Breast epithelium (tissue), 4 donors: ENCODE results near the gene FER. TPM values are rescaled to one million over a fixed set of nuclear protein-coding genes. Genes with fewer than 3 reads are reported as not detected.
"Not testable (repeated sequence)": the region's sequence is repeated elsewhere in the genome, so short reads cannot be mapped to it uniquely, and the experiment has no call there.

ENCODE experiments used
- DNase-seq, 2 donors: peaks; one replicate each; pipeline ENCODE4 v3.0.0-alpha.2; 2019; ENCODE audit warnings: low spot score in 2 of 2
- H3K27ac ChIP-seq, 2 donors: fragments of 200-600 bp; sonication (generic) in 1 of 2; one replicate each; pipeline ENCODE4 v1.5.1; 2016 to 2019; ENCODE audit warnings: mild to moderate bottlenecking in 1 of 2
- H3K27me3 ChIP-seq, 2 donors: fragments of 200-600 bp; sonication (generic) in 1 of 2; one replicate each; pipeline versions ENCODE4 v1.5.1 to v1.6.0; 2017 to 2019; ENCODE audit warnings: control low read depth in 1 of 2, mild to moderate bottlenecking in 1 of 2
- H3K36me3 ChIP-seq: fragments of 200-600 bp; one replicate; pipeline ENCODE4 v1.5.1; 2019
- H3K4me1 ChIP-seq, 2 donors: fragments of 200-600 bp; sonication (generic); one replicate each; pipeline ENCODE4 v1.5.1; 2016 to 2019; ENCODE audit warnings: control low read depth in 1 of 2
- H3K4me3 ChIP-seq, 3 donors: fragments of 200-600 bp; sonication (generic); 1 replicate in 2 of 3; 2 replicates in 1 of 3; pipeline ENCODE4 v1.5.1; 2016 to 2019; ENCODE audit warnings: mild to moderate bottlenecking in 3 of 3, moderate library complexity in 2 of 3
- H3K9me3 ChIP-seq, 2 donors: fragments of 200-600 bp; sonication (generic) in 1 of 2; one replicate each; pipeline ENCODE4 v1.5.1; 2016 to 2019; ENCODE audit warnings: control low read depth in 1 of 2
- CTCF ChIP-seq, 3 donors: fragments of 450-650 bp; IDR thresholded peaks; one replicate each; pipeline ENCODE4 v1.5.1; 2016 to 2017; ENCODE audit warnings: antibody characterized with exemption in 3 of 3, mild to moderate bottlenecking in 3 of 3, moderate library complexity in 3 of 3
- POLR2A ChIP-seq: fragments of 450-650 bp; IDR thresholded peaks from one replicate; pipeline ENCODE4 v1.6.1; 2016; ENCODE audit warnings: antibody characterized with exemption, mild to moderate bottlenecking, moderate library complexity
- POLR2AphosphoS5 ChIP-seq, 3 donors: sonication (generic); formaldehyde crosslinking; IDR thresholded peaks; one replicate each; pipeline ENCODE4 v1.6.1; 2017; ENCODE audit warnings: antibody characterized with exemption in 3 of 3
- intact Hi-C: fragments of 100-400 bp; cut with DNase I; formaldehyde crosslinking; loops from one replicate; pipeline ENCODE4 v1.15.1; 2023; ENCODE audit warnings: low total_unique reads
- total RNA-seq, 3 donors: library from RNA; depleted of rRNA; stranded (reverse); fragments of >200 nt; gene quantifications; one replicate each; pipeline ENCODE4 v1.1.0, GENCODE V29; 2016

The FER gene
- total RNA-seq, 3 donors from 2014 or later, result 24.3 to 27.8 (median 27.2) TPM

GRCh38 chr5:109041317-109041716 lies 293.6 kb downstream of the FER start:
- no peaks in the 10 kb centered on the region for H3K9me3 ChIP-seq
- H3K27me3 ChIP-seq, result no peaks in the 10 kb centered on the region
- TF ChIP-seq POLR2A (no peak), CTCF (IDR thresholded peaks at IDR 0.05) (no peak), POLR2AphosphoS5 (IDR thresholded peaks at IDR 0.05) (no peak)
- H3K4me1 ChIP-seq, result no peaks in the 10 kb centered on the region
- no peak for DNase-seq
- no peak overlapping the region for H3K27ac ChIP-seq
- H3K36me3 ChIP-seq, result no peaks in the 10 kb centered on the region
- no peak overlapping the region for H3K4me3 ChIP-seq
- intact Hi-C loops, result loop anchor here (5.0 kb wide), 1 partner anchor 1396 kb away; no protein-coding TSS in a partner anchor

GRCh38 chr5:109045710-109046109 lies 298.0 kb downstream of the FER start:
- H3K9me3 ChIP-seq, result no peaks in the 10 kb centered on the region
- no peak overlapping the region for H3K4me3 ChIP-seq
- H3K4me1 ChIP-seq, result no peaks in the 10 kb centered on the region
- no peak for DNase-seq
- no peak for TF ChIP-seq POLR2A
- no peak for TF ChIP-seq POLR2AphosphoS5 (IDR thresholded peaks at IDR 0.05)
- TF ChIP-seq CTCF (IDR thresholded peaks at IDR 0.05), result no peak
- H3K27ac ChIP-seq, result no peak overlapping the region
- intact Hi-C loops, result no loop called here
- H3K27me3 ChIP-seq, result no peaks in the 10 kb centered on the region
- no peaks in the 10 kb centered on the region for H3K36me3 ChIP-seq

- intact Hi-C loops, result no loop called here
Measured at GRCh38 chr5:109049565-109049964, 301.9 kb downstream of the FER start.

GRCh38 chr5:109050321-109050720 lies 302.6 kb downstream of the FER start:
- H3K4me1 ChIP-seq, intact Hi-C loops, H3K27me3 ChIP-seq, H3K27ac ChIP-seq, H3K36me3 ChIP-seq, H3K9me3 ChIP-seq, H3K4me3 ChIP-seq, DNase-seq: not testable (repeated sequence)

More at GRCh38 chr5:109049565-109049964, 301.9 kb downstream of the FER start:
- no peaks in the 10 kb centered on the region for H3K4me1 ChIP-seq
- no peaks in the 10 kb centered on the region for H3K9me3 ChIP-seq
- no peaks in the 10 kb centered on the region for H3K27me3 ChIP-seq
- no peak for DNase-seq
- no peak overlapping the region for H3K27ac ChIP-seq
- TF ChIP-seq POLR2A, result no peak
- no peak for TF ChIP-seq POLR2AphosphoS5 (IDR thresholded peaks at IDR 0.05)
- no peak for TF ChIP-seq CTCF (IDR thresholded peaks at IDR 0.05)
- no peaks in the 10 kb centered on the region for H3K36me3 ChIP-seq
- H3K4me3 ChIP-seq, result no peak overlapping the region

- H3K4me3 ChIP-seq, H3K4me1 ChIP-seq, H3K27me3 ChIP-seq, H3K36me3 ChIP-seq, H3K9me3 ChIP-seq, DNase-seq, intact Hi-C loops, H3K27ac ChIP-seq: not testable (repeated sequence)
Measured at GRCh38 chr5:109052216-109052615, 304.5 kb downstream of the FER start.

- Histone ChIP-seq H3K36me3 (no peaks in the 10 kb centered on the region), H3K27me3 (no peaks in the 10 kb centered on the region), H3K27ac (no peak overlapping the region), H3K4me1 (no peaks in the 10 kb centered on the region), H3K4me3 (no peak overlapping the region), H3K9me3 (no peaks in the 10 kb centered on the region)
- no peak for DNase-seq
- intact Hi-C loops, result no loop called here
- TF ChIP-seq CTCF (IDR thresholded peaks at IDR 0.05), result no peak
- TF ChIP-seq POLR2A, result no peak
- no peak for TF ChIP-seq POLR2AphosphoS5 (IDR thresholded peaks at IDR 0.05)
Measured at GRCh38 chr5:109053995-109054417, 306.3 kb downstream of the FER start.
